GM18526 (cell line): Measurements from ENCODE around the gene NEU3.

Experiments
- POLR2A ChIP-seq: IDR thresholded peaks from 3 replicates; pipeline ENCODE4 v1.6.1; 2011; ENCODE audit not compliant: insufficient read length; ENCODE audit errors: extremely low read depth

Gene NEU3

GRCh38 chr11:75014129-75014528 is 25.4 kb downstream of the NEU3 start:
- TF ChIP-seq POLR2A = no peak

- TF ChIP-seq POLR2A = no peak
These were observed 33.6 kb downstream of the NEU3 start for GRCh38 chr11:75022296-75022695.

GRCh38 chr11:75022759-75023396 is 34.1 kb downstream of the NEU3 start:
- no peak for TF ChIP-seq POLR2A

GRCh38 chr11:75023446-75024067 is 34.8 kb downstream of the NEU3 start:
- TF ChIP-seq POLR2A = no peak

GRCh38 chr11:75024068-75024449 is 35.3 kb downstream of the NEU3 start:
- TF ChIP-seq POLR2A = no peak

- no peak for TF ChIP-seq POLR2A
These were observed 36.1 kb downstream of the NEU3 start for GRCh38 chr11:75024764-75025211.

GRCh38 chr11:75025561-75025960 is 36.8 kb downstream of the NEU3 start:
- no peak for TF ChIP-seq POLR2A

GRCh38 chr11:75028321-75028720 is 39.6 kb downstream of the NEU3 start:
- TF ChIP-seq POLR2A = no peak

GRCh38 chr11:75028724-75029123 is 40.0 kb downstream of the NEU3 start:
- TF ChIP-seq POLR2A = no peak

- no peak for TF ChIP-seq POLR2A
These were observed 41.3 kb downstream of the NEU3 start for GRCh38 chr11:75029836-75030631.

- TF ChIP-seq POLR2A = no peak
These were observed 42.6 kb downstream of the NEU3 start for GRCh38 chr11:75031224-75031753.

- TF ChIP-seq POLR2A = no peak
These were observed 43.2 kb downstream of the NEU3 start for GRCh38 chr11:75031771-75032549.

- TF ChIP-seq POLR2A = no peak
These were observed 43.8 kb downstream of the NEU3 start for GRCh38 chr11:75032550-75032935.

GRCh38 chr11:75033916-75034315 is 45.2 kb downstream of the NEU3 start:
- no peak for TF ChIP-seq POLR2A

- TF ChIP-seq POLR2A = no peak
These were observed 46.5 kb downstream of the NEU3 start for GRCh38 chr11:75035256-75035655.
